Lung (tissue), 13 donors: Measurements from ENCODE around the gene KIFC1. TPM values are rescaled to one million over a fixed set of nuclear protein-coding genes. Genes with fewer than 3 reads are reported as not detected.

Experiments used
- ATAC-seq: fragments of 200-7000 bp; cut with Tn5 transposase; one replicate; pipeline ENCODE4 v1.9.1; 2020; ENCODE audit warnings: moderate number of reproducible peaks; ENCODE audit not compliant: insufficient read depth, low FRiP score
- DNase-seq, 3 donors: peaks; one replicate each; pipeline ENCODE4 v3.0.0-alpha.2; 2013 to 2017
- H3K27ac ChIP-seq, 2 donors: one replicate each; pipeline ENCODE4 v1.5.1; 2013; ENCODE audit warnings: mild to moderate bottlenecking in 2 of 2, moderate library complexity in 2 of 2, control low read depth in 1 of 2, inconsistent platforms in 1 of 2, low read depth in 1 of 2, low read length in 1 of 2
- H3K27me3 ChIP-seq, 3 donors: one replicate each; pipeline ENCODE4 v1.5.1; 2013; ENCODE audit warnings: low read length in 2 of 3; ENCODE audit not compliant: control insufficient read depth in 3 of 3, insufficient read depth in 3 of 3
- H3K36me3 ChIP-seq, 4 donors: one replicate each; pipeline ENCODE4 v1.5.1; 2013; ENCODE audit warnings: low read length in 4 of 4, mild to moderate bottlenecking in 1 of 4, moderate library complexity in 1 of 4; ENCODE audit not compliant: control insufficient read depth in 4 of 4, insufficient read depth in 4 of 4
- H3K4me1 ChIP-seq, 5 donors: one replicate each; pipeline ENCODE4 v1.5.1; 2013; ENCODE audit warnings: low read length in 5 of 5, mild to moderate bottlenecking in 2 of 5, moderate library complexity in 1 of 5; ENCODE audit not compliant: control insufficient read depth in 5 of 5, insufficient read depth in 5 of 5
- H3K4me3 ChIP-seq: one replicate; pipeline ENCODE4 v1.5.1; 2013; ENCODE audit warnings: mild to moderate bottlenecking, control low read depth, moderate library complexity
- H3K9ac ChIP-seq, 2 donors: one replicate each; pipeline ENCODE4 v1.5.1; 2013; ENCODE audit warnings: low read length in 2 of 2, control low read depth in 1 of 2; ENCODE audit not compliant: insufficient read depth in 1 of 2
- H3K9me3 ChIP-seq, 4 donors: one replicate each; pipeline ENCODE4 v1.5.1; 2013; ENCODE audit warnings: low read length in 3 of 4, mild to moderate bottlenecking in 1 of 4, moderate library complexity in 1 of 4; ENCODE audit not compliant: control insufficient read depth in 4 of 4, insufficient read depth in 3 of 4
- CTCF ChIP-seq: IDR thresholded peaks from 2 replicates; pipeline ENCODE4 v1.5.1; 2012; ENCODE audit warnings: mild to moderate bottlenecking; ENCODE audit errors: control extremely low read depth, extremely low read depth
- WGBS, 2 donors: extraction: QIAGEN DNeasy Blood & Tissue Kit; methylation state at CpG; one replicate each; pipeline ENCODE4 v1.1.7; 2013; 5-methylcytosine and 5-hydroxymethylcytosine counted together
- polyA plus RNA-seq, 2 donors: library from polyadenylated mRNA; stranded (reverse); fragments of 200-250 nt; gene quantifications; one replicate each; pipeline ENCODE4 v1.2.1, GENCODE V29; 2013
- small RNA-seq: library from RNA; depleted of rRNA; stranded (forward); fragments of <200 nt; gene quantifications from one replicate; pipeline ENCODE3, GENCODE V24; 2014; ENCODE audit warnings: low replicate concordance
- total RNA-seq, 2 donors: library from RNA; depleted of rRNA in 1 of 2; stranded (reverse); fragments of >200 nt in 1 of 2; gene quantifications; one replicate each; pipeline ENCODE4 v1.2.1, GENCODE V29; 2014 to 2021
- donor health status: control.
- donor health status: control.
- donor health status: Bipolar disorder and iron deficiency.
- donor health status: healthy.
- donor health status: DM: yes; HTN: yes; CAD: no.

Gene KIFC1
- total and polyA plus RNA-seq, 4 donors: 2.1 to 4.4 (median 2.6) TPM

- H3K36me3 ChIP-seq: peaks cover 0 to 17% (median 10%) of the 10 kb centered on the region in 4 donors
- WGBS, 2 donors: 97% methylated on average over 12 of the region's 12 CpGs
- peaks cover 0 to 2% (median under 1%) of the 10 kb centered on the region in 4 donors for H3K9me3 ChIP-seq
- H3K4me3 ChIP-seq: no peak overlapping the region
- H3K9ac ChIP-seq: no peak overlapping the region
- no peak overlapping the region for H3K27ac ChIP-seq
- ATAC-seq: no peak
- peaks cover 5 to 10% (median 6%) of the 10 kb centered on the region in 5 donors for H3K4me1 ChIP-seq
- no peaks in the 10 kb centered on the region for H3K27me3 ChIP-seq
- DNase-seq: no peak
- TF ChIP-seq CTCF: no peak
These were observed 64.5 kb downstream of the KIFC1 start for GRCh38 chr6:33456156-33456555.

DNA sequence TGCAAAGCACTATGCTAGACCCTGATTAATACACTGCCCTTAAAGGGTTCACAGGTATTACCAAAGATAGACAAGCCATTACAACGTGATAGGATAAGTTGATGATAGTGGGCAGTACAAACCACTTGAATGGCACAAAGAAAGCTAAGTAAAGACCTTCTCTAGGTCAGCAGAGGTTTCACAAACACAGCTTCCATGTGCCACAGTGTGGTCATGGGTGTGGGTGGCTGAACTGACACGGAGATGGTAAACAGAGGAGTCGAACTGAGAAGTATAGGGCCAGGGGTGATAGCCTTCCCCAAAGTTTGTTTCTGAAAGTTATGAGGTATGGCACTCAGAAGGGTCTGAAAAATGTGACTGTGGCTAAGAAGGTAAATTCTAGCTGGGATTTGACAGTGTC, 67.1 kb downstream of the KIFC1 start:
- DNase-seq: no peak
- WGBS, 2 donors: 66 to 81% methylated on average over 3 of the region's 3 CpGs
- H3K4me3 ChIP-seq: no peak overlapping the region
- no peak for TF ChIP-seq CTCF
- peaks cover 0 to 2% (median under 1%) of the 10 kb centered on the region in 4 donors for H3K9me3 ChIP-seq
- no peak overlapping the region for H3K27ac ChIP-seq
- H3K9ac ChIP-seq: no peak overlapping the region
- no peak for ATAC-seq
- H3K36me3 ChIP-seq: peaks cover 0 to 17% (median 10%) of the 10 kb centered on the region in 4 donors
- H3K27me3 ChIP-seq: no peaks in the 10 kb centered on the region
- peaks cover 0 to 7% (median 6%) of the 10 kb centered on the region in 5 donors for H3K4me1 ChIP-seq

- WGBS, 2 donors: 94 to 98% methylated on average over 2 of the region's 2 CpGs
- Histone ChIP-seq H3K4me1 (peaks cover 0 to 7% (median 6%) of the 10 kb centered on the region in 5 donors), H3K4me3 (no peak overlapping the region), H3K27ac (no peak overlapping the region), H3K36me3 (peaks cover 0 to 17% (median 10%) of the 10 kb centered on the region in 4 donors), H3K9ac (no peak overlapping the region), H3K9me3 (peaks cover 0 to 2% (median under 1%) of the 10 kb centered on the region in 4 donors), H3K27me3 (no peaks in the 10 kb centered on the region)
- ATAC-seq: no peak
- TF ChIP-seq CTCF: no peak
- DNase-seq: no peak
These were observed 67.6 kb downstream of the KIFC1 start for GRCh38 chr6:33459226-33459625.

Small RNAs within 50 kb of the gene (small RNA-seq; reads per million reads assigned to genes)
- gene RPL35AP4 (not detected), gene ZBTB9 (not detected)

Other genes with a start within 250 kb of the KIFC1 start
- 1 to 10 TPM in 1 of 2 donors, under 1 TPM in 1; 0.77 to 2.4 TPM for gene COL11A2, start 199.4 kb upstream of the KIFC1 start, total RNA-seq
- 1 to 10 TPM in 1 of 2 donors, under 1 TPM in 1; 0.32 to 1.0 TPM for gene COL11A2, start 199.4 kb upstream of the KIFC1 start, polyA plus RNA-seq
- 10 to 100 TPM; 27.4 to 38.7 TPM for gene RXRB, start 191.2 kb upstream of the KIFC1 start, total RNA-seq
- 10 to 100 TPM; 28.6 to 33.6 TPM for gene RXRB, start 191.2 kb upstream of the KIFC1 start, polyA plus RNA-seq
- 100 to 1,000 TPM in 1 of 2 donors, 10 to 100 TPM in 1; 53.6 to 137 TPM for gene SLC39A7, start 191.0 kb upstream of the KIFC1 start, total RNA-seq
- 100 to 1,000 TPM in 1 of 2 donors, 10 to 100 TPM in 1; 63.4 to 164 TPM for gene SLC39A7, start 191.0 kb upstream of the KIFC1 start, polyA plus RNA-seq
- gene HSD17B8, start 187.2 kb upstream of the KIFC1 start, total RNA-seq: 10 to 100 TPM; 19.0 to 22.7 TPM
- 10 to 100 TPM; 19.6 to 19.7 TPM for gene HSD17B8, start 187.2 kb upstream of the KIFC1 start, polyA plus RNA-seq
- gene RING1, start 183.3 kb upstream of the KIFC1 start, total RNA-seq: 10 to 100 TPM; 30.0 to 46.6 TPM
- 10 to 100 TPM; 34.2 to 43.6 TPM for gene RING1, start 183.3 kb upstream of the KIFC1 start, polyA plus RNA-seq
- gene VPS52, start 119.9 kb upstream of the KIFC1 start, total RNA-seq: 10 to 100 TPM; 46.5 to 59.9 TPM
- 10 to 100 TPM; 37.3 to 41.3 TPM for gene VPS52, start 119.9 kb upstream of the KIFC1 start, polyA plus RNA-seq
- 1,000 to 10,000 TPM; 1,324 to 2,087 TPM for gene RPS18, start 119.7 kb upstream of the KIFC1 start, total RNA-seq
- 1,000 to 10,000 TPM; 3,902 to 8,495 TPM for gene RPS18, start 119.7 kb upstream of the KIFC1 start, polyA plus RNA-seq
- 10 to 100 TPM in 1 of 2 donors, 1 to 10 TPM in 1; 6.8 to 19.0 TPM for gene B3GALT4, start 114.7 kb upstream of the KIFC1 start, total RNA-seq
- gene B3GALT4, start 114.7 kb upstream of the KIFC1 start, polyA plus RNA-seq: 10 to 100 TPM; 11.2 to 16.8 TPM
- gene WDR46, start 102.6 kb upstream of the KIFC1 start, total RNA-seq: 10 to 100 TPM; 26.3 to 48.0 TPM
- 10 to 100 TPM; 47.3 to 47.6 TPM for gene WDR46, start 102.6 kb upstream of the KIFC1 start, polyA plus RNA-seq
- gene PFDN6, start 102.2 kb upstream of the KIFC1 start, total RNA-seq: 10 to 100 TPM; 21.8 to 42.2 TPM
- 100 to 1,000 TPM; 113 to 377 TPM for gene PFDN6, start 102.2 kb upstream of the KIFC1 start, polyA plus RNA-seq
- gene RGL2, start 92.9 kb upstream of the KIFC1 start, total RNA-seq: 10 to 100 TPM; 74.7 to 93.7 TPM
- 10 to 100 TPM; 72.2 to 75.4 TPM for gene RGL2, start 92.9 kb upstream of the KIFC1 start, polyA plus RNA-seq
- gene TAPBP, start 77.7 kb upstream of the KIFC1 start, total RNA-seq: 100 to 1,000 TPM; 155 to 241 TPM
- gene TAPBP, start 77.7 kb upstream of the KIFC1 start, polyA plus RNA-seq: 10 to 100 TPM; 78.7 to 78.9 TPM
- gene ZBTB22, start 74.1 kb upstream of the KIFC1 start, total RNA-seq: 10 to 100 TPM; 22.5 to 25.7 TPM
- gene ZBTB22, start 74.1 kb upstream of the KIFC1 start, polyA plus RNA-seq: 10 to 100 TPM; 16.4 to 19.2 TPM
- gene DAXX, start 68.9 kb upstream of the KIFC1 start, total RNA-seq: 10 to 100 TPM; 23.8 to 38.5 TPM
- 10 to 100 TPM; 32.8 to 36.3 TPM for gene DAXX, start 68.9 kb upstream of the KIFC1 start, polyA plus RNA-seq
- gene PHF1, start 19.2 kb downstream of the KIFC1 start, total RNA-seq: 10 to 100 TPM; 30.9 to 49.3 TPM
- 100 to 1,000 TPM in 1 of 2 donors, 10 to 100 TPM in 1; 40.8 to 121 TPM for gene PHF1, start 19.2 kb downstream of the KIFC1 start, polyA plus RNA-seq
- 100 to 1,000 TPM in 1 of 2 donors, 10 to 100 TPM in 1; 88.7 to 134 TPM for gene CUTA, start 26.3 kb downstream of the KIFC1 start, total RNA-seq
- 100 to 1,000 TPM; 122 to 275 TPM for gene CUTA, start 26.3 kb downstream of the KIFC1 start, polyA plus RNA-seq
- 10 to 100 TPM; 10.8 to 32.0 TPM for gene SYNGAP1, start 28.2 kb downstream of the KIFC1 start, total RNA-seq
- 10 to 100 TPM in 1 of 2 donors, 1 to 10 TPM in 1; 9.2 to 13.2 TPM for gene SYNGAP1, start 28.2 kb downstream of the KIFC1 start, polyA plus RNA-seq
- gene ZBTB9, start 62.8 kb downstream of the KIFC1 start, total RNA-seq: 1 to 10 TPM; 4.0 to 7.9 TPM
- gene ZBTB9, start 62.8 kb downstream of the KIFC1 start, polyA plus RNA-seq: 1 to 10 TPM; 4.1 to 4.8 TPM
- 10 to 100 TPM in 1 of 2 donors, 1 to 10 TPM in 1; 7.4 to 23.2 TPM for gene BAK1, start 188.5 kb downstream of the KIFC1 start, total RNA-seq
- 10 to 100 TPM; 14.6 to 25.6 TPM for gene BAK1, start 188.5 kb downstream of the KIFC1 start, polyA plus RNA-seq
- gene ITPR3, start 229.5 kb downstream of the KIFC1 start, total RNA-seq: 10 to 100 TPM; 39.7 to 89.5 TPM
- gene ITPR3, start 229.5 kb downstream of the KIFC1 start, polyA plus RNA-seq: 10 to 100 TPM; 36.7 to 49.1 TPM